Measurements from ENCODE around the gene ANKRD63. TPM values are rescaled to one million over a fixed set of nuclear protein-coding genes. Genes with fewer than 3 reads are reported as not detected.

ANKRD63 gene
- total RNA-seq, 1 experiment from 2014 or later = 1.2 TPM

- CTCF ChIA-PET = interaction anchor here (0.5 kb wide), 1 partner anchor 24 kb away, joined by 3 read pairs; no protein-coding TSS in a partner anchor
Measured at GRCh38 chr15:40250771-40251483, 31.9 kb downstream of the ANKRD63 start.

GRCh38 chr15:40250304-40250656 is 32.6 kb downstream of the ANKRD63 start:
- H3K4me1 ChIP-seq (ENCODE audit: insufficient read depth, low read length) = peaks cover 45% of the 10 kb centered on the region
- no TSS peak for BruUV-seq (replicated peaks)

More at GRCh38 chr15:40250771-40251483, 31.9 kb downstream of the ANKRD63 start:
- intact Hi-C loops (cut with micrococcal nuclease) = no loop called here
- H3K4me3 ChIP-seq (ENCODE audit: low read length) = no peak overlapping the region
- no peaks in the 10 kb centered on the region for H3K9me3 ChIP-seq (ENCODE audit: low read length)
- no TSS peak for BruUV-seq (replicated peaks)
- H2AFZ ChIP-seq (ENCODE audit: low read length) = no peak overlapping the region
- no peak for ATAC-seq
- peaks cover 38% of the 10 kb centered on the region for H3K4me1 ChIP-seq (ENCODE audit: insufficient read depth, low read length)
- TF ChIP-seq CTCF (conservative IDR thresholded peaks at IDR 0.05; ENCODE audit: low read depth, low read length) (no peak), EZH2phosphoT487 (IDR thresholded peaks at IDR 0.05; ENCODE audit: borderline replicate concordance, low read length) (no peak), EZH2 (IDR thresholded peaks at IDR 0.05; ENCODE audit: low read length, unreplicated experiment) (no peak)
- no peak overlapping the region for H3K9ac ChIP-seq (ENCODE audit: low read length)
- no peak for DNase-seq
- no peaks in the 10 kb centered on the region for H4K20me1 ChIP-seq (ENCODE audit: low read length)
- no peaks in the 10 kb centered on the region for H3K9me2 ChIP-seq (replicated peaks; ENCODE audit: low read length)
- no peaks in the 10 kb centered on the region for H3K36me3 ChIP-seq (ENCODE audit: low read depth, low read length)
- no peak overlapping the region for H3K27ac ChIP-seq (ENCODE audit: low read length)
- H3K4me2 ChIP-seq (ENCODE audit: low read length) = no peak overlapping the region
- peaks cover 6% of the 10 kb centered on the region for H3F3A ChIP-seq (ENCODE audit: low read length, unreplicated experiment)
- H3K27me3 ChIP-seq (ENCODE audit: low read length) = no peaks in the 10 kb centered on the region
- POLR2A ChIA-PET (ENCODE audit: unreplicated experiment) = interaction anchor here (0.7 kb wide), 1 partner anchor 12 kb away, joined by 7 read pairs; the partner anchor contains the start of gene PAK6
- H3K79me2 ChIP-seq (ENCODE audit: low read length) = peaks cover 17% of the 10 kb centered on the region

More at GRCh38 chr15:40250304-40250656, 32.6 kb downstream of the ANKRD63 start:
- H3K9ac ChIP-seq (ENCODE audit: low read length) = no peak overlapping the region
- H3K4me2 ChIP-seq (ENCODE audit: low read length) = peak overlapping the region; percentile 60; the same call in 1 of the 2 replicates
- no peaks in the 10 kb centered on the region for H3K9me3 ChIP-seq (ENCODE audit: low read length)
- intact Hi-C loops (cut with micrococcal nuclease) = no loop called here
- H3K27me3 ChIP-seq (ENCODE audit: low read length) = no peaks in the 10 kb centered on the region
- no peaks in the 10 kb centered on the region for H3K36me3 ChIP-seq (ENCODE audit: low read depth, low read length)
- H3K4me3 ChIP-seq (ENCODE audit: low read length) = no peak overlapping the region
- no peak overlapping the region for H2AFZ ChIP-seq (ENCODE audit: low read length)
- ChIA-PET POLR2A (ENCODE audit: unreplicated experiment) (interaction anchor here (0.7 to 0.9 kb wide), 2 partner anchors 11 to 12 kb away, joined by 3 to 7 read pairs; partner anchors contain the start of gene PAK6), CTCF (interaction anchor here (0.9 kb wide), 1 partner anchor 25 kb away, joined by 3 read pairs; no protein-coding TSS in a partner anchor)
- no peaks in the 10 kb centered on the region for H3K9me2 ChIP-seq (replicated peaks; ENCODE audit: low read length)
- no peak for TF ChIP-seq EZH2 (IDR thresholded peaks at IDR 0.05; ENCODE audit: low read length, unreplicated experiment)
- no peak for TF ChIP-seq CTCF (conservative IDR thresholded peaks at IDR 0.05; ENCODE audit: low read depth, low read length)
- TF ChIP-seq EZH2phosphoT487 (IDR thresholded peaks at IDR 0.05; ENCODE audit: borderline replicate concordance, low read length) = no peak
- peaks cover 6% of the 10 kb centered on the region for H3F3A ChIP-seq (ENCODE audit: low read length, unreplicated experiment)
- DNase-seq = no peak
- H4K20me1 ChIP-seq (ENCODE audit: low read length) = no peaks in the 10 kb centered on the region
- H3K79me2 ChIP-seq (ENCODE audit: low read length) = peaks cover 17% of the 10 kb centered on the region
- no peak overlapping the region for H3K27ac ChIP-seq (ENCODE audit: low read length)
- no peak for ATAC-seq
